NCI-H82 treated with DMSO at 0.1 percent for 48 hours (cell line): ENCODE data around the gene MTO1.
"Not testable (repeated sequence)": the region's sequence is repeated elsewhere in the genome, so short reads cannot be mapped to it uniquely, and the experiment has no call there.

Source experiments
- DNase-seq: peaks from one replicate; lab custom pipeline; 2025; ENCODE audit not compliant: unreplicated experiment; lab: John Stamatoyannopoulos, UW

Gene MTO1, protein sequence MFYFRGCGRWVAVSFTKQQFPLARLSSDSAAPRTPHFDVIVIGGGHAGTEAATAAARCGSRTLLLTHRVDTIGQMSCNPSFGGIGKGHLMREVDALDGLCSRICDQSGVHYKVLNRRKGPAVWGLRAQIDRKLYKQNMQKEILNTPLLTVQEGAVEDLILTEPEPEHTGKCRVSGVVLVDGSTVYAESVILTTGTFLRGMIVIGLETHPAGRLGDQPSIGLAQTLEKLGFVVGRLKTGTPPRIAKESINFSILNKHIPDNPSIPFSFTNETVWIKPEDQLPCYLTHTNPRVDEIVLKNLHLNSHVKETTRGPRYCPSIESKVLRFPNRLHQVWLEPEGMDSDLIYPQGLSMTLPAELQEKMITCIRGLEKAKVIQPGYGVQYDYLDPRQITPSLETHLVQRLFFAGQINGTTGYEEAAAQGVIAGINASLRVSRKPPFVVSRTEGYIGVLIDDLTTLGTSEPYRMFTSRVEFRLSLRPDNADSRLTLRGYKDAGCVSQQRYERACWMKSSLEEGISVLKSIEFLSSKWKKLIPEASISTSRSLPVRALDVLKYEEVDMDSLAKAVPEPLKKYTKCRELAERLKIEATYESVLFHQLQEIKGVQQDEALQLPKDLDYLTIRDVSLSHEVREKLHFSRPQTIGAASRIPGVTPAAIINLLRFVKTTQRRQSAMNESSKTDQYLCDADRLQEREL

DNA sequence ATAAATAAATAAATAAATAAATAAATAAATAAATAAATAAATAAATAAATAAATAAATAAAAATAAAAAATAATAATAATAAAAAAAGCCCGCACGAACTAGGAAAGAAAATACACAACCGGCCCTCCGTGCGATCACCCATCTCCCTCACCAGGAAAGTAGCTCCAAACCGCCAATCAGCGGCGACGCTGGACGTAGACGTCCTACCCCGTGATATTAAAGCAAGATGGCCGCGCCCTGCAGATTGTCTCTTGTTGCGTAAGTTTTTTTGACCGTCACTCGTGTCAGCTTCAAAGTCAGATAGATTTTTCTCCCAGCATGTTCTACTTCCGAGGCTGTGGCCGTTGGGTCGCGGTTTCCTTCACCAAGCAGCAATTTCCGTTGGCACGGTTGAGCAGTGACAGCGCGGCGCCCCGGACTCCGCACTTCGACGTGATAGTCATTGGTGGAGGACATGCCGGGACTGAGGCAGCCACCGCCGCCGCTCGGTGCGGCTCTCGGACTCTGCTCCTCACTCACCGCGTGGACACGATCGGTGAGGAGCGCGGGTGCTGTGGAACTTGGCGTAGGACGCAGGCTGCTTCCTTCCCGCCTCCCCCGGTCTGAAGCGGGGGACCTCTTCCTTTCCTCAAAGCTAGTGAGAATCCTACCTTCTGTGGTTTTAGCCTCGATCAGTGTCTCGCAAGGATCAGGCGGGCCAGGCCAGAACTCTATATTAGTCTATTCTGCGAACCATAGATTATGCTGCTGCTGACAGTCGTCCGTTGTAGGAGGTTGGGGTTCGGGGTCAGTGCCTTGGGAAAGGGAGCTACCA is at the start of gene MTO1:
TSS of gene MTO1 (plus strand) at position 201 of the 814 bp plus-strand sequence. CDS start at position 319, 118 bp downstream.
- DNase-seq = peak; percentile 23

DNA sequence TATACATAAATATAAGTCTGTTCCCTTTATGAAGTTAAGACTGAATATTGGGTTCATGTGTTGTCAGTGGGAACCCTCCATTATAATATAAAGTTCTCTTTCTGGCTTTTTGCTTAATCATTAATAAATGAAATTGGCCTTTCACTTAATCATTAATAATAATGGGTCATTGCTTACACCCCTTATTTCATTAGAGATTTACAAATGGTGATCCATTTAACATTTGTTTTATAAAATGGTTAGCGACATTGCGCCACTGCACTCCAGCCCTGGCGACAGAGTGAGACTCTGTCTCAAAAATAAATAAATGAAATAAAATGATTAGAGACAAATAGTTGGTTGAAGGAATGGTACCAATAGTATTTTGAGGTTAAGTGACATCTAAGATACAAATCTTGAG is 48.4 kb upstream of the MTO1 start:
- no peak for DNase-seq

DNA sequence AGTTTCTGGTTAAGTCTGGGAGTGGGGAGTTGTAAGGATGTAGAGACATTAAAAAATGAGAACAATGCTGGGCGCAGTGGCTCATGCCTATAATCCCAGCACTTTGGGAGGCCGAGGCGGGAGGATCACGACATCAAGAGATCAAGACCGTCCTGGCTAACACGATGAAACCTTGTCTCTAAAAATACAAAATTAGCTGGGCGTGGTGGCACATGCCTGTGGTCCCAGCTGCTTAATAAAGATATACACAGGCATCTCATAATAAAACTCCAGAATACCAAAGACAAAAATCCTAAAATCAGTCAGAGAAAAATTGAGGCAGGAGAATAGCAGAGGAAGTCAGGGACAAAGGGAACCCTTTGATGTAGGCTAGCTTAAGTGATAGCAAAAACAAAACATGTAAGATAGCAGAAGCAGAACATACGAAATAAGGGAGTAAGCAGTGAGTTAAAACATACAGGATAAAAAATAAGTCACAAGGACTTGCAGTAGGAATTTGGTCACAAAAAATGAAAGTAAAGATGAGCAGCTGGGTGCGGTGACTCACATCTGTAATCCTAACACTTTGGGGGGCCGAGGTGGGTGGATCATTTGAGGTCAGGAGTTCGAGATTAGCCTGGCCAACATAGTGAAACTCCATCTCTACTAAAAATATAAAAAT is 43.3 kb upstream of the MTO1 start:
- DNase-seq = no peak

DNA sequence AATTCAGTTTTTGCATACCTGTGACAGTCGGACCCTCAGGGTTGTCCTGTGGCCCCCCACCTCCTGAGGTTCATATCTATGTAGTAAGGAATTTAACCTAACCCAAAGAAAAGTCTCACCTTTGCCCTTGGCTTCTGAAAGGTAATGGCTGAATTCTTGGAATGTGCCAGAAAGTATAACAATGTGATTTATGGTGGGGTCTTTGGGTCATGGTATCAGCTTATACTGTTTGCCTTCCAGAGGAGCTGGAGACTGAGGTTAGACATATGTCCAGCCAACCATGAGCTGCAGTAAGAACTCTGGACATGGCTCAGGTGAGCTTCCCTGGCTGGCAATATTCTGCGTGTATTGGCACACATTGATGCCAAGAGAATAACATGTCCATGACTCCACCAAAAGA is 40.0 kb upstream of the MTO1 start:
- DNase-seq = no peak

DNA sequence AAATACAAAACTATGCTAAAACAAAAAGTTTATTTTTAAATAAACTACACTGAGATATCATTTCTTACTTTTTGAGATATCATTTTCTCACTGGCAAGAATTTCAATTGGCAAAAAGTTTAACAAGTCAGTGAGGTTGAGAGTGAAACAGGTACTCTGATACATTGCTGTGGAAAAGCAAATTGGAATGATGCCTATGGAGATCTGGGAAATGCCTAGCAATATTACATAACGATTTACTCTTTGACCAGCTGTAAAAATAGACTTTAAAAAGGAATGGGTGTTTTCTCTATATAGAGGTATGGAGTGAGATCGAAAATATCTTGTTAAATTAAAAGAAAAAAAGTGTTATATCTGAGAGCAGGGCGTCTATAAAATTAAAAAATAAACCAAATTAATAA is 26.3 kb upstream of the MTO1 start:
- no peak for DNase-seq

DNA sequence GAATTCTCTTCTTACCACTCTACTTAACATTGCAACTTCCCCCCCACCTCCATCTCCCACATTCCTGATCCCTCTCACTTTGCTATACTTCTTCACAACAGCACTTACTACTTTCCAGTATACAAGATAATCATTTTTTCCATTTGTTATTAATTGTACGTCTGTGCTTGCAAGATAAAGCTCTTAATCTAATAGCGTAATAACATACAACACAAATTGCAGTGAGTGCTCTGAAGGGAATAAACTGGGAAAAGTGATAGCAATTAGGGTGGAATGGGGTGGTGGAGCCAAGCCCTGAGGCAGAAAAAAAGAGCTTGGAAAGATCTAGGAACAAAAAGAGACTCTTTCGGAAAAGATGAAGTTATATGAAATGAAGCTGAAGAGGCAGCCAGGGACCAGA is 18.0 kb upstream of the MTO1 start:
- no peak for DNase-seq

DNA sequence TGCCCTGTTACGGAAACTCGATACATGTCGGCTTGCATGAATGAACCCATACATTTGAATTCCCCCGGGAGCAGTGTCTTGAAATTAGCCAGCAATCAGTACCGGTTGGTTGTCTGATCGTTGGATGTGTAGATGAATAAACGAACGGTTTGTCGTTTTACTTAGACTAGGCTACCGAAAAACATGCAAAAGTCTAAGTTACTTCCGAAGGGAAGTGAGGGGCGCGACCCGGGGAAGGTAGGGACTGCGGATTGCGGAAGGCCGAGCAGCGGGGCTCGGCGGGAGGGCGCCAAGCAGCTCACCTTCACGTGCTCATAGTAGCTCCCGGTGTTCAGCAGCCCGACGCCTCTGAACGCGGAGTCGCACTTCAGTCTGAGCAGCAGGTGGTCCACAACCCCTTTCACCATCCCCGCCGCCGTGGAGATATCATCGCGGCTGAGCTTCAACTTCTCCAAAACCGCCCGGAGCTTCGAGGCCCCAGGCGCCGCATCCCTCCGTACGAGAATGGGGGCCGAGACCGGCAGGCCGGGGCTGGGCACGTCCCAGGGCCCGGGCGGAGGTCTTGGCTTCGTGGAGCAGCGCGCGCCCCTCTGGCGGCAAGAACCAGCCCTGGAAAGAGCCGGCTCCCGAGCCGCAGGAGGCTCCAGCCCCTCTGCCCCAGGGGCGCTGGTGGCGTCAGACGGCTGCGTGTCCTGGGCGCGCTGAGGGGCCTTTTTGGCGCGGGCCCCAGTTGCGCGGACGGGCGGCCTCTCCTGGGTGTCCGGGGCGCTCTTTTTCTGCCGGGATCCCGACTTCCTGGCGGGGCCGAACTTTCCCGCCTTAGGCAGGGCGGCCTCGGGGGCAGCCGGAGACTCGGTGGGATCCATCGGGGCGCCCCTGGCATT is 10.1 kb upstream of the MTO1 start:
- no peak for DNase-seq

DNA sequence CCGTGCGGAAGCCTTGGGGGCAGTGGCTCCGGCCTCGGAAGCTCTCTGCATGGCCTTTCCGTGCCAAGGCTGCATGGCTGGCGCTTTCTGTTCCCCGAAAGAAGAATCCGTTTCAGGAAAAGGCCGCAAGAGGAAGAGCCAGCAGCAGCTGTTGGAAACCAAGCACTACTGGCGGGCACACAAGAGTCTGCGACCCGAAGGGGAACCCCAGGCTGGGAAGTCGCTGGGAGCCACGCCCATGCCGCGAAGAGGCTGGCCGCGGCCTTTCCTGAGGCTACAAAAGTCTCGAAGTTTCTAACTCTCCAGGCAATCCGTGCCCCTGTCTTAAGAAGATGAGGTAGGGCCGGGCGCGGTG is 9.5 kb upstream of the MTO1 start, which contains the start of gene CGAS:
TSS of gene CGAS (minus strand) at position 191 of the 355 bp plus-strand sequence. CDS start at position 75, 116 bp downstream.
- DNase-seq = no peak

DNA sequence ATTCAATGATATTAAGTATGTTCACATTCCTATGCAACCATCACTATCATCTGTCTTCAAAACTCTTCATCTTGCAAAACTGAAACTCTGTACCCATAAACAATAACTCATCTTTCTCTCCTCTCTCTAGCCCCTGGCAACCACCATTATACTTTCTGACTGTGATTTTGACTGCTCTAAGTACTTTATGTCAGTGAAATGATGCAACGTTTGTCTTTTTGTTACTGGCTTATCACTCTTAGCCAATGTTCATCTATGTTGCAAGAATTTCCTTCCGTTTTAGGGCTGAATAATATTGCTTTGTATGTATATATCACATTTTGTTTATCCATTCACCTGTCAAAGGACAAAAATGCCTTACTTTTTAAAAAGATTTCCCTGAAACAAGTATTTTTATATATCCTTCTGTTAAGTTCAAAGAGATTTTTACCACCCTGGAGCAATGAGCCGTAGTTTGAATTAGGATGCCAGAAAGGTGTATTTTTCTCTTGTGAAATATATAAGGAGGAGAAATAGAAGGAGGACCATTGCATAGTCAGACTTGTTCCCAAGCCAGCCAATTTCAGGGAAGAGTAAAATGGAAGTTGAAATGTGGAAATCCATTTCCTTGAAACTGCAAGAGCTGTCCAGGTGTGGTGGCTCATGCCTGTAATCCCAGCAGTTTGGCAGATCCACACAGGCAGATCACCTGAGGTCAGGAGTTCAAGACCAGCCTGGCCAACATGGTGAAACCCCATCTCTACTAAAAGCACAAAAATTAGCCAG is 5.5 kb upstream of the MTO1 start:
- no peak for DNase-seq

DNA sequence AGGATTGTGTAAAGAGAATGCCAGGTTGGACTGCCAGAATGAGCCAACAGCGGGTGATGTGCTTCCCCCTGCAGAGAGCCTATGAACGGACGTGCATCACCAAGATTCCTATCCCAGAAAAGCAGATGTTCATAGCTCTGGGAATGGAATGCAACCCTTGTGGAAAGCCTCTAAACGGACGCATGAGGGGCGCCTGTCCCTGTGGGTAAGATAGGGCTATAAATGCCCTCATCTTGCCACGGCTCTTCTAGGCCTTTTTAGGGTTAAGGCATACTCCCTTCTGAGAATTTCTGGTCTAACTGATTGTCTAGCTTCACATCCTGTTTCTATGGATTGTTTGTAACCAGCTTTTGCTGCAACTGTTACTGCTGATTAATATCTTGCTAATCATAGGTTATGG is 2.1 kb upstream of the MTO1 start:
- DNase-seq = not testable (repeated sequence)

DNA sequence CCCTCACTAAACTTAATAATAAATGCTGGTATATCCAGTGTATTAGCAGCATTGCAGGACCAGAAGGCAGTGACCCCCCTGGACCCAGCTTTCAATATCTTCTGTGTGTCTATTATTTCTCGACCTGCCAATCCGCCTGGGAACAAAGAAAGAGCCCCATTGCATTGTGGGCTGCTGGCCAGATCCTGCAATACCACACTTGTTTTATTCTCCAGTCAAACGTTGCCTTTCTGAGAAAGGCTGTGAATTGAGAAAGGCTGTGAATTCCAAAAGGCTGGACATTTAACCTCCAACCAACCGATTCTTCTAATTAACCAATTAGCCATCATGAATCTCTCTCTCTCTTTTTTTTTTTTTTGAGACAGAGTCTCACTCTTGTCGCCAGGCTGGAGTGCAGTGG is 1.5 kb upstream of the MTO1 start:
- DNase-seq = no peak

DNA sequence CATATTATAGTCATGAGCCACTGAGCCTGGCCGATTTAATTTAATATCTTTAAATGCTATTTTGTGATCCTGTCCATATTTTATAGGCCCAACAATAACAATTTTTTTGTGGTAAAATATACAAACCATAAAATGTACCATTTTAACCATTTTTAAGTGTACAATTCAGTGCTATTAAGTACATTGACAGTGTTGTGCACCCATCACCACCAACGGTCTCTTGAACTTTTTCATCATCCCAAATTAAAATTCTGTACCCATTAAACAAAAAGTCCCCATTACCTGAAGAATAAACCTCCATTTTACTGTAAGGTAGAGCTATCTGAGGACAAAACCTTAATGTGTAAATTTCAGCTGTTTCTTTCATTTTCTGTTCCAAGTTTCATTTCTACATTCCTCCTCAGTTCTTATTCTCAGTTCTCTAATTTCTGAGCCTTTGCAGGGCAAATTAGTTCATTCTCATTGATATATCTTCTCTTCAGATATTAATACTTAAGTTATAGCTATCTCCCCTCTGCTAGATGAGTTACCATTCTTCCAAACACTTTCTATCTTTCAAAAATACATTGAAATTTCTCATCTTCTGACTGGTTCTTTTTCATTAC is 10.3 kb downstream of the MTO1 start:
- no peak for DNase-seq

DNA sequence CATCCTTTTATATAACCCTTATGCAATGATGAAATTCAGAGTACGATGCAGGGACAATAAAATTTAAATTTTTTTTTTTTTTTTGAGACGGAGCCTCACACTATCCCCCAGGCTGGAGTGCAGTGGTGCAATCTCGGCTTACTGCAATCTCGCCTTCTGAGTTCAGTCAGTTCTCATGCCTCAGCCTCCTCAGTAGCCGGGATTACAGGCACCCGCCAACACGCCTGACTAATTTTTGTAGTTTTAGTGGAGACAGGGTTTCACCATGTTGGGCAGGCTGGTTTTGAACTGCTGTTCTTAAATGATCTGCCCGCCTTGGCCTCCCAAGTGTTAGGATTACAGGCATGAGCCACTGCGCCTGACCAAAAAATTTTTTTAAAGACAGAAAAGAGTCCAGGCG is 15.2 kb downstream of the MTO1 start:
- DNase-seq = no peak

DNA sequence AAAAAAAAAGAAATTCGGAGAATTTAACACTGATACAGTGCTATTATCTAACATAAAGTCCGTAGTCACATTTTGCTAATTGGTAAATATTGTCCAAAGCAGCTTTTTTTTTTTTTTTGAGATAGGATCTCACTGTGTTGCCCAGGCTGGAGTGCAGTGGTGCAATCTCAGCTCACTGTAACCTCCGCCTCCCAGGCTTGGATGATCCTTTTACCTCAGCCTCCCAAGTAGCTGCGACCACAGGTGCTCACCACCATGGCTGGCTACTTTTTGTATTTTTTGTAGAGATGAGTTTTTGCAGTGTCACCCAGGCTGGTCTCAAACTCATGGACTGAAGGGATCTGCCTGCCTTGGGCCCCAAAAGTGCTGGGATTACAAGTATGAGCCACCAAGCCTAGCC is 15.9 kb downstream of the MTO1 start:
- DNase-seq = no peak

DNA sequence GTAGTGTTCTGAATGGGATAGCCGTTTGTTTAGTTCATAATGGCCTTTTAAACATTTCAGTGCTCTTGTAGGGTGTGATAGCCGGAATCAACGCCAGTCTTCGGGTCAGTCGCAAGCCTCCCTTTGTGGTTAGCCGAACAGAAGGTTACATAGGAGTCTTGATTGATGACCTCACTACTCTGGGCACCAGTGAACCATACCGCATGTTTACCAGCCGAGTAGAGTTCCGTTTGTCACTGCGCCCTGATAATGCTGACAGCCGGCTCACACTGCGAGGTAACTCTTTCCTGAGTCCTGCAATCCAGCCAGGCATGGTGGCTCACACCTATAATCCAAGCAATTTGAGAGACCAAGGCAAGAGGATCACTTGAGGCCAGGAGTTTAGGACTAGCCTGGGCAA is 20.4 kb downstream of the MTO1 start:
- DNase-seq = no peak

DNA sequence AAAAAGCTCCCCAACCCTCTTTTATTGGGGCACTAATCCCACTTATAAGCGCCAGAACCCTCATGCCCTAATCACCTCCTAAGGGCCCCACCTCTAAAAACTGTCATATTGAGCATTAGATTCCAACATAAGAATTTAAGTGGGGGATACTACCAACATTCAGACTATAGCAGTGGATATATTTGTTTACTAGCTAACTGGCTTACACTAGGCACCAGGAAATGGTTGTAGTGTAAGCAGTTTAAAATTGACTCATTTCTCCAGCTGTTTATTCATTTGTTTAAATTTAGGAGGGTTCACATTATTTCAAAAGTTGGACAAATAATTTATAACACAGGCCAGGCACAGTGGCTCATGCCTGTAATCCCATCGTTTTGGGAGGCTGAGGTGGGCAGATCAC is 22.9 kb downstream of the MTO1 start:
- DNase-seq = no peak

DNA sequence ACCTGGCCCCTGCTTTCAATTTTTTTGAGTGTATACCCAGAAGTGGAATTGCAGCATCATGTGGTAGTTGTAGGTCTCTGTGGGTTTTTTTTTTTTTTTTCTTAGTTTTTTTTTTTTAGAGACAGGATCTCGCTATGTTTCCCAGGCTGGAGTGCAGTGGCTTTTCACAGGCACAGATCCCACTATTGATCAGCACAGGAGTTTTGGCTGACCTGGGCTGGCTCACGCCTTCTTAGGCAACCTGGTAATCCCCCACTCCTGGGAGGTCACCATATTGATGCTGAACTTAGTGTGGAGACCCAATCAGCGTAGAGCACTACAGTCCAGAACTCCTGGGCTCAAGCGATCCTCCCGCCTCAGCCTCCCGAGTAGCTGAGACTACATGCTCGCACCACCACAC is 25.9 kb downstream of the MTO1 start:
- no peak for DNase-seq

DNA sequence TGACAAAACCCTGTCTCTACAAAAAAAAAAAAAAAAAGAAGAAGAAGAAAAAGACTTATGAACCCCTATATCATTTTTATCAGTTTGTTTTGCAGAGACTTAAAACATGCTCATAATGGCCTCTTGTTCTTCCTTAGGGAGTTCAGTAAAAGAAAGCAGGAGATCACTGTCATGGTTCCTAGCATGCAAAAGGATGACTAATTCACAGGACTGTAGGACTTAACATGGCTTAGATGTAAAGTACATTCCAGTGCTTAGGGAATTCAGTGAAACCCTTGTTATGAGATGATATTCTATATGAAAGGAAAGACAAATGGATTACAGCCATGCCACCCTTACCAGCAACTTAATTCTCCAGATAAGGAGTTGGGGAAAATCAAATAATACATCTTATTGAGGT is 29.8 kb downstream of the MTO1 start:
- no peak for DNase-seq

DNA sequence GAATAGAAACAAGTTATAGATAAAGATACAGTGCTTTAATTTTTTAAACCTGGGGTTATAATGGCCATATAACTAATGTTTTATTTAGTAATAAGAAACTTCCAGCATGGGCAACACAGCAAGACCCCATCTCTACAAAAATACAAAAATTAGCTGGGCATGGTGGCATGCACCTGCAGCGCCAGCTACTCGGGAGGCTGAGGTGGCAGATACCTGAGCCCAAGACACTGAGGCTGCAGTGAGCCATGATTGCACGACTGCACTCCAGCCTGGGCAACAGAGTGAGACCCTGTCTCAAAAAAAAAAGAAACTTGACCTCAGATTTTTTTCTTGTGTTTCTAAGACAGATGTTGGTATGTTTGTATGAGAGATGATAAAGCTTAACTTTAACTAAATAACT is 36.4 kb downstream of the MTO1 start:
- no peak for DNase-seq
